LNCaP clone FGC (cell line): Measurements from ENCODE around the gene TBXA2R.
A peak's percentile ranks its signal among the peaks of the same experiment; 100 is the strongest.

Experiments used
- DNase-seq: peaks from one replicate; pipeline ENCODE4 v3.0.0-alpha.2; 2011; ENCODE audit warnings: low read depth
- H3K4me3 ChIP-seq: 2 replicates; pipeline ENCODE4 v1.5.1; 2011; ENCODE audit warnings: mild to moderate bottlenecking, low read depth, low read length, control low read depth
- CTCF ChIP-seq: IDR thresholded peaks from 2 replicates; pipeline ENCODE4 v1.5.1; 2012; ENCODE audit warnings: mild to moderate bottlenecking; ENCODE audit not compliant: control insufficient read depth, insufficient read depth; ENCODE audit errors: extremely low read depth

The TBXA2R gene

DNA sequence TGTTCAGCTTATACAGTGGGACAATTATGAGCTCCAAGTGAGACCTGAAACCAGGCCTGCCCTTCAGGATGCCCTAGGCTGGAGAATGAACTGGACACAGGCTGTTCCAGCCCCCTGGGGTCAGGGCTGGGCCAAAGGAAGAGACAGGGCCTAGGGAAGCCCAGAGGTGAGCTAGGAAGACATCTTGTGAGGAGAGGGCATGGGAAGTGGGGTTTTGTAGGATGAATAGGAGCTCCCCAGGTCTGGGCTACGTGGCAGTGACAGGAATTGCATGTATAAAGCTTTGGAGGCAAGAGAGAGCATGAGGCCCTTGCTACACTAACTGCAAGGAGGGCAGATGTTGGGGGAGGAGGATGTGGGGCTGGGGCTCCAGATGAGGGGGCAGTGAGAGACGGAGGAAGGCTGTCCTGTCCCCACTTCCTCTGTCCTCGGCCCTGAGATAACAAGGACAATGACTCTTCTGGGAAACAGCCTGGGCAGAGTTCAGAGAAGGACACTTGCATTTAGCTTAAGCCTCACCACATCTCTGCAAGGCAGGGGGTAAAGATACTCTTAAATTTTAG lies 1.5 kb upstream of the TBXA2R start:
- no peak for TF ChIP-seq CTCF
- no peak overlapping the region for H3K4me3 ChIP-seq
- DNase-seq, result no peak

GRCh38 chr19:3607303-3608078 lies 816 bp upstream of the TBXA2R start:
- no peak for DNase-seq
- TF ChIP-seq CTCF, result no peak
- H3K4me3 ChIP-seq, result no peak overlapping the region

DNA sequence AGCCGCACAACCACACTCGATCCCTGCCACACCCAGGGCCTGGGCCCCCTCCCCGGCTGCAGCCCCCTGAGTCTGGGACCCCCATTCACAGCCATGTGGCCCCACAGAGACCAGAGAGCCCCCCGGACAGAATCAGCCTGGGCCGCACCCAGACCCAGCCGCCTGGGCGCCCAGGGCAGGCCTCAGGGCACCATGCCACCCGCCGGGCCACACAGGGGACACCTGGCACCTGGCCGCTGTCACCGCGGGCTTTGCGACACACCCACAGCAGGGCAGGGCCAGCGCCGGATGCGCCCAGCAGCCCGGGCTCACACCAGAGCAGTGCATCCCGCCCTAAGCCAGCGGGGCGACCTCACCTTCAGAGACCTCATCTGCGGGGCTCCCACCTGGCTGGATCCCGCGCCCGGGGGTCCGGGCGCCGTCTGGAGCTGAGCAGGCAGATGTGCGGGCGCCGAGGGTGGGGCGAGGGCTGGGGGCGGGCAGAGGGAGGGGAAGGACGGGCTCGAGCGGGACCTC lies 443 bp downstream of the TBXA2R start:
- peak overlapping the region; percentile 36 for H3K4me3 ChIP-seq
- no peak for TF ChIP-seq CTCF
- no peak for DNase-seq

GRCh38 chr19:3605770-3606169 lies 905 bp downstream of the TBXA2R start:
- no peak for DNase-seq
- no peak for TF ChIP-seq CTCF
- H3K4me3 ChIP-seq, result peak overlapping the region; percentile 36; the same call in 1 of the 2 replicates

GRCh38 chr19:3605361-3605760 lies 1.3 kb downstream of the TBXA2R start:
- no peak for DNase-seq
- TF ChIP-seq CTCF, result no peak
- no peak overlapping the region for H3K4me3 ChIP-seq

GRCh38 chr19:3604987-3605343 lies 1.7 kb downstream of the TBXA2R start:
- no peak for TF ChIP-seq CTCF
- no peak for DNase-seq
- no peak overlapping the region for H3K4me3 ChIP-seq
